ENCODE measurements around the gene SNED1.

Gene SNED1

DNA sequence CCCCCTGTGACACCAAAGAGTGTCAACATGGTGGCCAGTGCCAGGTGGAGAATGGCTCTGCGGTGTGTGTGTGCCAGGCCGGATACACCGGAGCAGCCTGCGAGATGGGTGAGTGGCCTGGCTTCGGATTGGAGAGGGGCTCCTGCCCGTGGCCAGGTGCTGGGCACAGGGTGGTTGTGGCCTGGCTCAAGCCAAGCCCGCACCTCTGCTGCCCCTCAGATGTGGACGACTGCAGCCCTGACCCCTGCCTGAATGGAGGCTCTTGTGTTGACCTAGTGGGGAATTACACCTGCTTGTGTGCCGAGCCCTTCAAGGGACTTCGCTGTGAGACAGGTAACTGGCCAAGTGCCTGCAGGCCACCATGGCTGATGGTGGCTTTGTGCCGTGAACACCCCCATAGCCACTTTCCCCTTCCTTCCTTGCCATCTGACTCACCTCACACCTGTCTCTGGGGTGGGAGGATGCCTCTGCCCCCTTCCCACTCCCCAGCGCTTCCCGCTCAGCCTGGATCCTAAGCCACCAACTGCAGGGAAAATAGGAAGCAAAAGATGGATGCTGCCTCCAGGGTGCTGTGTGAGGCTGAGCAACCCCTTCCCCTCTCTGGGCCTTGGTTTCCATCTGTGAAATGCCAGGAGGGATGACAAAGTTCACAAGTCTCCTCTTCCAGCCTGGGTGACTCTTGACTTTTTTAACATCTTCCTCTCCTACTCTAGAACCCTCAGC lies 41.8 kb downstream of the SNED1 start:
- POLR2A ChIA-PET, result no interaction called here
- no peak overlapping the region for H3K27ac ChIP-seq (ENCODE audit: extremely low read depth, low read depth, low read length)
- TF ChIP-seq ZNF354C (tag by site-specific recombination; IDR thresholded peaks at IDR 0.05; ENCODE audit: borderline replicate concordance, low read depth) (no peak), OVOL3 (tag by site-specific recombination; IDR thresholded peaks at IDR 0.05) (no peak), ZNF48 (tag by site-specific recombination; IDR thresholded peaks at IDR 0.05) (no peak), ZNF510 (tag by site-specific recombination; IDR thresholded peaks at IDR 0.05; ENCODE audit: insufficient replicate concordance) (no peak), ZNF660 (tag by site-specific recombination; IDR thresholded peaks at IDR 0.05) (no peak), OSR2 (tag by site-specific recombination; IDR thresholded peaks at IDR 0.05) (no peak), KLF17 (tag by site-specific recombination; IDR thresholded peaks at IDR 0.05) (no peak), ZNF24 (tag by site-specific recombination; IDR thresholded peaks at IDR 0.05) (no peak), SALL2 (tag by site-specific recombination; IDR thresholded peaks at IDR 0.05; ENCODE audit: borderline replicate concordance) (no peak), PRDM4 (tag by site-specific recombination; IDR thresholded peaks at IDR 0.05) (no peak), ZNF202 (tag by site-specific recombination; IDR thresholded peaks at IDR 0.05; ENCODE audit: borderline replicate concordance) (no peak), ZNF544 (tag by site-specific recombination; IDR thresholded peaks at IDR 0.05) (no peak), ZFP3 (tag by site-specific recombination; IDR thresholded peaks at IDR 0.05; ENCODE audit: low read depth) (no peak), ZBTB11 (tag by site-specific recombination; conservative IDR thresholded peaks at IDR 0.05; ENCODE audit: low read depth) (no peak), ZNF624 (tag by site-specific recombination; IDR thresholded peaks at IDR 0.05) (no peak), ZNF341 (tag by site-specific recombination; IDR thresholded peaks at IDR 0.05; ENCODE audit: low read depth) (no peak)

GRCh38 chr2:241041589-241042158 lies 43.3 kb downstream of the SNED1 start:
- no peaks in the 10 kb centered on the region; the same call in 1 of the 2 replicates for H3K9me3 ChIP-seq (ENCODE audit: control insufficient read depth, insufficient read depth, low read depth, low read length)
- H3K27ac ChIP-seq (ENCODE audit: extremely low read depth, low read depth, low read length), result no peak overlapping the region
- TF ChIP-seq ZNF112 (tag by site-specific recombination; IDR thresholded peaks at IDR 0.05) (no peak), ZNF548 (tag by site-specific recombination; IDR thresholded peaks at IDR 0.05) (no peak), ZBTB20 (tag by site-specific recombination; IDR thresholded peaks at IDR 0.05) (no peak), ZBTB10 (tag by site-specific recombination; IDR thresholded peaks at IDR 0.05) (no peak), ZNF157 (tag by site-specific recombination; IDR thresholded peaks at IDR 0.05) (no peak), GLI4 (tag by site-specific recombination; IDR thresholded peaks at IDR 0.05) (no peak), ZNF423 (tag by site-specific recombination; IDR thresholded peaks at IDR 0.05) (no peak)
- TF ChIP-seq, protein P1, sequence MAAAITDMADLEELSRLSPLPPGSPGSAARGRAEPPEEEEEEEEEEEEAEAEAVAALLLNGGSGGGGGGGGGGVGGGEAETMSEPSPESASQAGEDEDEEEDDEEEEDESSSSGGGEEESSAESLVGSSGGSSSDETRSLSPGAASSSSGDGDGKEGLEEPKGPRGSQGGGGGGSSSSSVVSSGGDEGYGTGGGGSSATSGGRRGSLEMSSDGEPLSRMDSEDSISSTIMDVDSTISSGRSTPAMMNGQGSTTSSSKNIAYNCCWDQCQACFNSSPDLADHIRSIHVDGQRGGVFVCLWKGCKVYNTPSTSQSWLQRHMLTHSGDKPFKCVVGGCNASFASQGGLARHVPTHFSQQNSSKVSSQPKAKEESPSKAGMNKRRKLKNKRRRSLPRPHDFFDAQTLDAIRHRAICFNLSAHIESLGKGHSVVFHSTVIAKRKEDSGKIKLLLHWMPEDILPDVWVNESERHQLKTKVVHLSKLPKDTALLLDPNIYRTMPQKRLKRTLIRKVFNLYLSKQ (tag by site-specific recombination; IDR thresholded peaks at IDR 0.05; ENCODE audit: borderline replicate concordance), result no peak

More for the DNA sequence above, 41.8 kb downstream of the SNED1 start:
- Histone ChIP-seq H3K4me3 (ENCODE audit: low read depth, low read length) (no peak overlapping the region), H3K4me1 (ENCODE audit: control insufficient read depth, insufficient read depth, low read length) (no peaks in the 10 kb centered on the region), H3K36me3 (ENCODE audit: control insufficient read depth in 2 of 2, insufficient read depth in 1 of 2, low read length in 2 of 2) (no peaks in the 10 kb centered on the region), H3K9me3 (ENCODE audit: control insufficient read depth, insufficient read depth, low read depth, low read length) (no peaks in the 10 kb centered on the region)
- CTCF ChIA-PET, result no interaction called here

More at GRCh38 chr2:241041589-241042158, 43.3 kb downstream of the SNED1 start:
- CTCF ChIA-PET, result no interaction called here
- no peaks in the 10 kb centered on the region for H3K36me3 ChIP-seq (ENCODE audit: control insufficient read depth in 2 of 2, insufficient read depth in 1 of 2, low read length in 2 of 2)
- POLR2A ChIA-PET, result no interaction called here
- H3K4me3 ChIP-seq (ENCODE audit: low read depth, low read length), result no peak overlapping the region
- no peaks in the 10 kb centered on the region for H3K4me1 ChIP-seq (ENCODE audit: control insufficient read depth, insufficient read depth, low read length)
